PFSK-1 (cell line): ENCODE results near the gene GRID1.

ENCODE experiments used
- POLR2AphosphoS5 ChIP-seq: IDR thresholded peaks from 2 replicates; pipeline ENCODE4 v1.6.1; 2012; ENCODE audit warnings: low read depth, mild to moderate bottlenecking, control low read depth, low read length, moderate library complexity
- REST ChIP-seq, 2 experiments: IDR thresholded peaks; 2 replicates each; pipeline versions ENCODE4 v1.6.1 to v1.8.0; 2011 to 2012; ENCODE audit warnings: low read depth in 2 of 2, low read length in 2 of 2, control low read depth in 1 of 2, inconsistent platforms in 1 of 2, mild to moderate bottlenecking in 1 of 2, moderate library complexity in 1 of 2; ENCODE audit not compliant: insufficient read depth in 1 of 2
- SIN3A ChIP-seq: IDR thresholded peaks from 2 replicates; pipeline ENCODE4 v1.6.1; 2012; ENCODE audit warnings: mild to moderate bottlenecking, low read length, moderate library complexity, borderline replicate concordance; ENCODE audit not compliant: insufficient read depth
- TAF1 ChIP-seq: IDR thresholded peaks from 2 replicates; pipeline ENCODE4 v1.6.1; 2012; ENCODE audit warnings: low read length, control low read depth, borderline replicate concordance; ENCODE audit not compliant: insufficient read depth

- TF ChIP-seq SIN3A (no peak), TAF1 (no peak), POLR2AphosphoS5 (no peak), REST (IDR thresholded peaks at IDR 0.05; ENCODE audit: insufficient read depth in 1 of 2, low read depth in 2 of 2, low read length in 2 of 2) (no peak)
Observed at GRCh38 chr10:86083664-86084175, 282.9 kb downstream of the GRID1 start.
